Testis (tissue), 3 donors: Measurements from ENCODE around the gene POLDIP3. TPM values are rescaled to one million over a fixed set of nuclear protein-coding genes. Genes with fewer than 3 reads are reported as not detected.

Experiments
- DNase-seq: peaks from one replicate; pipeline ENCODE4 v3.0.0-alpha.2; 2019
- H3K27ac ChIP-seq, 2 donors: fragments of 200-600 bp; sonication (generic); one replicate each; pipeline ENCODE4 v1.5.1; 2019
- H3K27me3 ChIP-seq: fragments of 200-600 bp; sonication (generic); one replicate; pipeline ENCODE4 v1.5.1; 2019
- H3K36me3 ChIP-seq: fragments of 200-600 bp; sonication (generic); one replicate; pipeline ENCODE4 v1.5.1; 2017; ENCODE audit warnings: low read depth; ENCODE audit errors: missing control alignments
- H3K4me1 ChIP-seq: fragments of 200-600 bp; sonication (generic); one replicate; pipeline ENCODE4 v1.5.1; 2019
- H3K4me3 ChIP-seq, 2 donors: fragments of 200-600 bp; sonication (generic); one replicate each; pipeline ENCODE4 v1.5.1; 2017 to 2019
- H3K9me3 ChIP-seq: fragments of 200-600 bp; sonication (generic); one replicate; pipeline ENCODE4 v1.5.1; 2017
- CTCF ChIP-seq, 3 experiments: fragments of 450-650 bp in 2 of 3; fragments of 200-600 bp in 1 of 3; sonication (generic) in 1 of 3; IDR thresholded peaks; one replicate each; pipeline ENCODE4 v1.5.1; 2016 to 2019; ENCODE audit warnings: antibody characterized with exemption in 3 of 3, mild to moderate bottlenecking in 2 of 3, moderate library complexity in 1 of 3
- POLR2A ChIP-seq: fragments of 450-650 bp; IDR thresholded peaks from one replicate; pipeline ENCODE4 v1.6.1; 2017; ENCODE audit warnings: antibody characterized with exemption, mild to moderate bottlenecking, moderate library complexity
- WGBS, 2 donors: methylation state at CpG; one replicate each; pipeline ENCODE4 v1.1.5; 2018; 5-methylcytosine and 5-hydroxymethylcytosine counted together
- intact Hi-C: fragments of 100-400 bp; cut with DNase I; formaldehyde crosslinking; loops from one replicate; pipeline ENCODE4 v1.15.1; 2023; ENCODE audit warnings: low total_unique reads
- polyA plus RNA-seq: library from polyadenylated mRNA; stranded (reverse); fragments of 350-450 nt; fragmentation: Illumina TruSeq; extraction: RNeasy Lipid Tissue Mini Kit (QIAGEN cat#74804); gene quantifications from one replicate; pipeline ENCODE4 v1.2.3, GENCODE V29; 2014; ENCODE audit warnings: low read depth, low replicate concordance; ENCODE audit not compliant: insufficient read depth
- total RNA-seq, 2 donors: library from RNA; depleted of rRNA; stranded (reverse); fragments of >200 nt; gene quantifications; one replicate each; pipeline ENCODE4 v1.2.3, GENCODE V29; 2016

Gene POLDIP3
- total and polyA plus RNA-seq, 3 donors from 2014 or later: 57.5 to 76.9 (median 60.5) TPM

GRCh38 chr22:42613872-42614301 is 796 bp downstream of the POLDIP3 start:
- no peak for DNase-seq
- peaks cover 45% of the 10 kb centered on the region for H3K4me1 ChIP-seq
- TF ChIP-seq POLR2A (no peak), CTCF (IDR thresholded peaks at IDR 0.05) (no peak)
- H3K9me3 ChIP-seq: no peaks in the 10 kb centered on the region
- WGBS, 2 donors: 0 to 1% methylated on average over 10 of the region's 10 CpGs
- no peaks in the 10 kb centered on the region for H3K27me3 ChIP-seq
- H3K27ac ChIP-seq: peak overlapping the region; percentile 92 to 95
- H3K36me3 ChIP-seq: no peaks in the 10 kb centered on the region
- intact Hi-C loops: no loop called here
- H3K4me3 ChIP-seq: peak overlapping the region; percentile 75 to 95

DNA sequence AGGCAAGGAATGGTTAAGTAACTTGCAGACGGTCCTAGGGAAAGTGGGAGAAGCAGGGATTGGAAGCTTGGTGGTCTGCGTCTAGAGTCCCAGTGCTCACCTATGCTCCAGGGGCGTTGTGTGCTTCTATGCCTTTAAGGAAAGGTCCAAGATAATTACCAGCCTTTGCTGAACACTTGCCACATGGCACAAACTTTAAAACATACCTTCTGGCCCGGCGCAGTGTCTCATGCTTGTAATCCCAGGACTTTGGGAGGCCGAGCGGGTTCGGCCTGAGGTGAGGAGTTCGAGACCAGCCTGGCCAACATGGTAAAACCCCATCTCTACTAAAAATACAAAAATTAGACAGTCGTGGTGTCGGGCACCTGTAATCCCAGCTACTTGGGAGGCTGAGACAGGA is 2.3 kb downstream of the POLDIP3 start:
- H3K27ac ChIP-seq: no peak overlapping the region
- H3K4me1 ChIP-seq: peaks cover 53% of the 10 kb centered on the region
- no peak overlapping the region for H3K4me3 ChIP-seq

DNA sequence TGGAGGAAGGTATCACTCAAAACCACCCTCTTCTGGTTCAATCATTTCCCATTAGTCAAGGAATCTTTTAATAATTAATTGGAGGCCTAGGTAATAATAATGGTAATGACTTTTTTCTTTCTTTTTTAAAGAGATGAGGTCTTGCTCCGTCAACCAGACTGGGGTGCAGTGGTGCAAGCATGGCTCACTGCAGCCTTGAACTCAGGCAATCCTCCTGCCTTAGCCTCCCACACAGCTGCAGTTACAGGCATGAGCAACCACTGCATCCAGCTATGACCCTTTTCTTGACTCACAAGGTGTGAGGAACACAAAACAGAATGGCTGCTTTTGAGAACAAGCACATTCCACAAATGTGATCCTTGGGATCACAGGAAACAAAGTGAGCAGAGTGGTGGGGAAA is 3.6 kb downstream of the POLDIP3 start:
- TF ChIP-seq CTCF (IDR thresholded peaks at IDR 0.05) (no peak), POLR2A (no peak)
- H3K9me3 ChIP-seq: no peaks in the 10 kb centered on the region
- no peak overlapping the region for H3K27ac ChIP-seq
- no peaks in the 10 kb centered on the region for H3K36me3 ChIP-seq
- DNase-seq: no peak
- H3K4me1 ChIP-seq: peaks cover 53% of the 10 kb centered on the region
- H3K4me3 ChIP-seq: no peak overlapping the region
- WGBS, 2 donors: 46 to 59% methylated on average over 1 of the region's 1 CpG
- H3K27me3 ChIP-seq: no peaks in the 10 kb centered on the region
- intact Hi-C loops: no loop called here

More for the DNA sequence above, 2.3 kb downstream of the POLDIP3 start:
- WGBS, 2 donors: 55 to 59% methylated on average over 11 of the region's 11 CpGs
- H3K9me3 ChIP-seq: no peaks in the 10 kb centered on the region
- H3K27me3 ChIP-seq: no peaks in the 10 kb centered on the region
- intact Hi-C loops: no loop called here
- no peaks in the 10 kb centered on the region for H3K36me3 ChIP-seq
- DNase-seq: no peak
- TF ChIP-seq POLR2A (no peak), CTCF (IDR thresholded peaks at IDR 0.05) (no peak)

GRCh38 chr22:42610186-42610585 is 4.5 kb downstream of the POLDIP3 start:
- TF ChIP-seq POLR2A (no peak), CTCF (IDR thresholded peaks at IDR 0.05) (no peak)
- no peaks in the 10 kb centered on the region for H3K27me3 ChIP-seq
- WGBS, 2 donors: 37 to 59% methylated on average over 4 to 5 of the region's 5 CpGs
- peaks cover 46% of the 10 kb centered on the region for H3K4me1 ChIP-seq
- no peak overlapping the region for H3K4me3 ChIP-seq
- no peaks in the 10 kb centered on the region for H3K9me3 ChIP-seq
- intact Hi-C loops: no loop called here
- no peak for DNase-seq
- no peak overlapping the region for H3K27ac ChIP-seq
- H3K36me3 ChIP-seq: no peaks in the 10 kb centered on the region

GRCh38 chr22:42608823-42609361 is 5.8 kb downstream of the POLDIP3 start:
- no peak for DNase-seq
- WGBS, 2 donors: 53 to 67% methylated on average over 11 of the region's 11 CpGs
- no peak overlapping the region for H3K4me3 ChIP-seq
- H3K36me3 ChIP-seq: no peaks in the 10 kb centered on the region
- peaks cover 46% of the 10 kb centered on the region for H3K4me1 ChIP-seq
- no peak for TF ChIP-seq POLR2A
- no peak for TF ChIP-seq CTCF (IDR thresholded peaks at IDR 0.05)
- no peaks in the 10 kb centered on the region for H3K27me3 ChIP-seq
- intact Hi-C loops: no loop called here
- no peak overlapping the region for H3K27ac ChIP-seq
- no peaks in the 10 kb centered on the region for H3K9me3 ChIP-seq
